ENCODE measurements around the gene TMEM233. TPM values are rescaled to one million over a fixed set of nuclear protein-coding genes. Genes with fewer than 3 reads are reported as not detected.

TMEM233 gene
- total RNA-seq, 1 donor, result 1.1 TPM

DNA sequence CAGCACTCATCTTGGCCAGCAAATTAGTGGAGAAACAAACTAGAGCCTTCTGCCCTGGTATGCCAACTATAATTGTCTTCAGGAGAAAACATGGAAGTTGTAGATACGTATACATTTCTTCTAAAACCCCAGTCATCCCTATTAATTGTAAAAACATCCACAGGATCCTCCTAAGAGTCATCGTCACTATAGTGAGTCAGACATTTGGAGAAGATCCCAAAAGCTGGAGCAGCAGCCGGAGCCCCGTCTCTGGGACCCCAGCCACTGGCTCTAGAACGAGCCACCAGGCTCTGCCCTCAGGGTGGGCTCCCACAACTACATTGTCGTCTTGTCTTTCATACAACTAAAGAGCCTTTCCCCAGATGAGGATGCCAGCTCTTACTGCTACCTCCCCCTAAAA, 89.8 kb downstream of the TMEM233 start:
- no peak overlapping the region for H3K4me3 ChIP-seq (ENCODE audit: low read depth, low read length)
- peak; percentile 44 for DNase-seq (ENCODE audit: low read depth)
- TF ChIP-seq, protein P1, sequence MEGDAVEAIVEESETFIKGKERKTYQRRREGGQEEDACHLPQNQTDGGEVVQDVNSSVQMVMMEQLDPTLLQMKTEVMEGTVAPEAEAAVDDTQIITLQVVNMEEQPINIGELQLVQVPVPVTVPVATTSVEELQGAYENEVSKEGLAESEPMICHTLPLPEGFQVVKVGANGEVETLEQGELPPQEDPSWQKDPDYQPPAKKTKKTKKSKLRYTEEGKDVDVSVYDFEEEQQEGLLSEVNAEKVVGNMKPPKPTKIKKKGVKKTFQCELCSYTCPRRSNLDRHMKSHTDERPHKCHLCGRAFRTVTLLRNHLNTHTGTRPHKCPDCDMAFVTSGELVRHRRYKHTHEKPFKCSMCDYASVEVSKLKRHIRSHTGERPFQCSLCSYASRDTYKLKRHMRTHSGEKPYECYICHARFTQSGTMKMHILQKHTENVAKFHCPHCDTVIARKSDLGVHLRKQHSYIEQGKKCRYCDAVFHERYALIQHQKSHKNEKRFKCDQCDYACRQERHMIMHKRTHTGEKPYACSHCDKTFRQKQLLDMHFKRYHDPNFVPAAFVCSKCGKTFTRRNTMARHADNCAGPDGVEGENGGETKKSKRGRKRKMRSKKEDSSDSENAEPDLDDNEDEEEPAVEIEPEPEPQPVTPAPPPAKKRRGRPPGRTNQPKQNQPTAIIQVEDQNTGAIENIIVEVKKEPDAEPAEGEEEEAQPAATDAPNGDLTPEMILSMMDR (IDR thresholded peaks at IDR 0.05; ENCODE audit: insufficient read depth, low read length), result no peak

DNA sequence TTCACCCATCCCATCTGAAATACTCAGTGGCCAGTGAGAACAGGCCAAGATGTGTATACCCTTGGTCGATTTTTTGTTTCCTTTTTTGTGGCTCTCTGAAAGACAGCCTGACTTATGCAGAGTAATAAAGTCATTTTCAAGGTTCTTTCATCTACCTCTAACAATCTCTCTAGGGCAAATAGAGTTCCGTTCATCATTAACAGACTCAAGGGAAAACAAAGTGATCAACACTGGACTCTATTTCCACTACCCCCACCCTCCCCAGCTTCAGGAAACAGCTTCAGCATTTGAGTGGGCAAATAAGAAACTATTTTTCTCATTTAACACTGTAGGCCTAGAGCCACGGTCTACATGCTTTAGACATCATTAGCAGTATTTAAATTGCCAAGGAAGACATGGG, 90.2 kb downstream of the TMEM233 start:
- TF ChIP-seq, protein P1 (IDR thresholded peaks at IDR 0.05; ENCODE audit: insufficient read depth, low read length), result no peak
- no peak overlapping the region for H3K4me3 ChIP-seq (ENCODE audit: low read depth, low read length)

DNA sequence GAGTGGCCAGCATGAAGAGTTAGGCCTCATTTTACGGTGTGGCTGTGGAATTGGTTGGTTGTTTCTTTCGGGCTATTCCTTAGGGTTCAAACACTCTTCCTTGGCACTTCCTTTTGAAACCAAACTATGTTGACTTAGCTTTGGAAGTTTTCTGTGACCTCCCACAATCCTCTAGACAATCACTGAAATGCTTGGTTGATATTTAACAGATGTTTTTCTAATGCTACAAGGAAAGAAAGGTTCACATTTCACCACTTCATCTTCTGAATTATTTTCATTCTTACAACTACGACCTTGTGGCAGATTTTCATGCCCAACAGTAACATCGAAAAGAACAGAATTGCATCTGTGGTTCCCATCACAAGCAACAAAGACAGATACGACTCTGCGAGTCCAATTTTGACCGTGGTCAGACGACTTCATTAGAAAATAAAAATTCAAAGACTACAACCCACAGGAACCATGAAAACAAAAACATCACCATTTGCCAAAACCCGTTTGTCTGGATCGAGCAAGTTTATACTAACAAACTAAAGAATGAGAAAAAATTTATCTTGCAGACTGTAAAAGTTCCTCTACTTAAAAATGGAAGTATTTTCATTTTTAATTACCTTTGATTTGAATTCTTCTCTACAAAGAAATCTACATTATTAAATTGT, 91.3 kb downstream of the TMEM233 start:
- TF ChIP-seq, protein P1 (IDR thresholded peaks at IDR 0.05; ENCODE audit: insufficient read depth, low read length), result no peak
- peak; percentile 69 for DNase-seq (ENCODE audit: low read depth)
- H3K4me3 ChIP-seq (ENCODE audit: low read depth, low read length), result no peak overlapping the region

More for the DNA sequence above, 90.2 kb downstream of the TMEM233 start:
- DNase-seq (ENCODE audit: low read depth), result no peak

DNA sequence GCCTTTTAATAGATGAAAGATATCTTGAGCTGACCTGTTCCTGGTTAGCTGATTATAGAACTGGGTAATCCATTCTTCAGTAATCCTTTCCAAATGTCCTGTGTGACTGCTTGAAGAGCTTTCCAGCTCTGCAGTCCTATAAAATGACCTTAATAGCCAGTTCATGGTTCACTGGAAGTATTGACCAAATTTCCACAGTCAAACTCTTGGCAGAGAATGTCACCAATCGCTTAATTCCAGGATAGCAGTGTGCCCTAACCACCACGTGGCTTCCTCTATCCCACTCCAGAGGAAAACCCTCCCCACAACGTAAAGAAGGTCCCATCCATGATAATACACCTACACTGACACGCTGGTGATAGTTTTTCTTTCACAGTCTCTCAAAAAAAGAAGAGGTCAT, 91.8 kb downstream of the TMEM233 start:
- DNase-seq (ENCODE audit: low read depth), result no peak
- H3K4me3 ChIP-seq (ENCODE audit: low read depth, low read length), result no peak overlapping the region
- TF ChIP-seq, protein P1 (IDR thresholded peaks at IDR 0.05; ENCODE audit: insufficient read depth, low read length), result no peak

DNA sequence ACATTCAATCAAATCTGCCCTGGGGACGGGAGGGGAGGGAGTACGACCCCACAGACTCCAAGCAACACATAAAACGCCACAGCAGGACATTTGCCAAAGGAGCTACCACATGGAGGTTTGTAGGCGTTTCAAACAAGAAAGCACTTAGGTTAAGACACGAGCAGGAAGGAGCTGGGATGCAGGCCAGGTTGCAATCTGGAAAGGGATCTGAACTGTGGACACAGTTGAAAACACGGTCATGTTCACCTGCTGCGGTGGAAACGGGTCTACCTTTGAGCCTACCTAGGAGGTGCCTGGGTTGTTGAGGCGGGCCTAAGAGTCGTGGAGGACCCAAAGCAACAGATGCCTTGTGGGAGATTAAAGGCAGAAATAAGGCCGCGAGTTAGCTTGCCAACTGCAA, 92.8 kb downstream of the TMEM233 start:
- no peak for DNase-seq (ENCODE audit: low read depth)

DNA sequence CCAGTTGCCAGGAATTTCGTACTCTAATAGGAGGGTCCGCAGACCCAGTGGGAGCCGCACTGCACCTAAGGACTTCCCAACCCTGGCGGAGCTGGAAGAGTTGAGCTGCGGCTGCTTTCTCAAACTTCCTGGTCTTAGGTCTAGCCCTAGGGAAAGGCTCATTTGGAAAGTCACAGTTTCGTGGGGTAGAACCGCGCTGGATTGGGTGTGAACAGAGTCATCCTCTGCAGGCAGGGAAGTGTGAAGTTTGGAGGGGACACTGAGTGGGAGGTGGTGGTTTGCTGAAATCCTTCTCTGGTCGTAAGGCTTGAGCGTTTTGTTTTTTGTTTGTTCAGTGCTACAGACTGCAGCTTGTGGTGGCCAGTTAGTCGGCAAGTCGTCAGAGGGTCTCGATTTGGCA, 93.2 kb downstream of the TMEM233 start:
- TF ChIP-seq, protein P1 (IDR thresholded peaks at IDR 0.05; ENCODE audit: insufficient read depth, low read length), result no peak
- DNase-seq (ENCODE audit: low read depth), result no peak
- no peak overlapping the region for H3K4me3 ChIP-seq (ENCODE audit: low read depth, low read length)

More for the DNA sequence above, 92.8 kb downstream of the TMEM233 start:
- TF ChIP-seq, protein P1 (IDR thresholded peaks at IDR 0.05; ENCODE audit: insufficient read depth, low read length), result no peak
- no peak overlapping the region for H3K4me3 ChIP-seq (ENCODE audit: low read depth, low read length)

DNA sequence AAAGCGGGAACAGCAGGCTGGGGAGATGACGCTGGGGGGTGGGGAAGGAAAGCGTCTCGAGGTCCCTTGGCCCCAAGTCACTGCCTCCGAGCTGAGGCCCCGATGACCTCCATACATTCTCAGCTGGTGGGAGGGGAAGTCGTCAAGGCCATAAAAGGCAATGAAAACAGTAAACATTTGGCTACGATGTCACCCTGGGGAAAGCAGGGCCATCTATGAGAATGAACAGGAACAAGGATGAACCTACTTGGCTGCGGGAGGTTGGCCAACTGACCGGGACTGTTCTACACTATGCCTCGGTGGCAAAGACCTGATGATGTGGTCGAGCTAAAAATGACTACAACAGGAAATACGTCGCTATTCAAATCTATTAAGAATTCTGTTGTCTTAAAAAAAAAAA, 93.8 kb downstream of the TMEM233 start:
- TF ChIP-seq, protein P1 (IDR thresholded peaks at IDR 0.05; ENCODE audit: insufficient read depth, low read length), result no peak
- no peak for DNase-seq (ENCODE audit: low read depth)
- H3K4me3 ChIP-seq (ENCODE audit: low read depth, low read length), result no peak overlapping the region

Measured in fibroblast of the aortic adventitia (primary cell).